ENCODE data around the gene FOXP1.

Gene FOXP1

DNA sequence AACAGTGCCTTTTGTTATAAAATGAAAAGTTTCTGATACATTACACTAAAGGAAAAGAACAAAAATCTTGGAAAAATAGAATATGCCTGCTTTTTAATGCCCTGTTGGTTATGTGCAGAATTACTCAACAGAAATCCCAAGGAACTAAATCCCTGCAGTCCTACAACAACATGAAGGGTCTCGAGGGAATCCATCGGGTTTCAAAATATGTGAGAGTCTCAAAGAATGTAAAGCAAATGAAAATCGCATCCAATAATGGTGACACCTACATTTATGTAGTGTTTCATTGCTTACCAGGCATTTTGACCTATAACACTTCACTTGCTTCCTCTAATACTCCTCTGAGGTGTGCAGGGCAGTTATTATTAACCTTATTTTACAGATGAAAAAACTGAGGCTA, 411.3 kb downstream of the FOXP1 start:
- no peaks in the 10 kb centered on the region for H4K20me1 ChIP-seq (ENCODE audit: low read depth, low read length)
- H3K4me3 ChIP-seq (ENCODE audit: insufficient read depth, low read length, poor library complexity, severe bottlenecking) = no peak overlapping the region
- no peaks in the 10 kb centered on the region for H3K79me2 ChIP-seq (ENCODE audit: insufficient read depth, low read length)

DNA sequence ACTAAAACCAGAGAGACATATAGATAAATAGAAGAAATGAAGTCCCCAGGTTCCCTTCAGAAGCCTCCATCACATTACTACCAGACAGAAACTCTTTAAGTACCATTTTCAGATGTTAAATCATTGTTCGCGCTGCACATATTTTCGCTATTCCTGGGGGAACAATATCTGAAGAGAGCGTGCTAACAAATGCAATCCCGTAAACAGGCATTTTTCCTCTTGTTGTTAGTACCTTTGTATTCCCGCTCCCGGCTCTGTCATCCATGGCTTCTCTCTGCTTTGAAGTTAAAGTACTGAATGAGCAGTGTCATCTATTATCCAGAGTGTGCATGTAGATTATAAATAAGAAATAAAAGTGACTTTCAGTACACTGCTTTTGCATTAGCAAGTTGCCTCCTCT, 412.3 kb downstream of the FOXP1 start:
- H3K9ac ChIP-seq (ENCODE audit: low read length) = no peak overlapping the region
- H3K27ac ChIP-seq (ENCODE audit: low read depth, low read length) = no peak overlapping the region
- H3F3A ChIP-seq (ENCODE audit: insufficient read depth) = no peaks in the 10 kb centered on the region
- H4K20me1 ChIP-seq (ENCODE audit: low read depth, low read length) = no peaks in the 10 kb centered on the region
- no peaks in the 10 kb centered on the region for H3K9me2 ChIP-seq (replicated peaks; ENCODE audit: insufficient read depth, low read length)
- no peaks in the 10 kb centered on the region for H3K36me3 ChIP-seq (ENCODE audit: low read length)
- no peaks in the 10 kb centered on the region for H3K9me3 ChIP-seq (ENCODE audit: insufficient read depth, low read length)
- H3K27me3 ChIP-seq (ENCODE audit: low read length) = 0 out of 2 replicates have a peak, but pooled peaks cover 5% of the 10 kb centered on the region
- H3K4me3 ChIP-seq (ENCODE audit: insufficient read depth, low read length, poor library complexity, severe bottlenecking) = no peak overlapping the region
- TF ChIP-seq, protein P1, sequence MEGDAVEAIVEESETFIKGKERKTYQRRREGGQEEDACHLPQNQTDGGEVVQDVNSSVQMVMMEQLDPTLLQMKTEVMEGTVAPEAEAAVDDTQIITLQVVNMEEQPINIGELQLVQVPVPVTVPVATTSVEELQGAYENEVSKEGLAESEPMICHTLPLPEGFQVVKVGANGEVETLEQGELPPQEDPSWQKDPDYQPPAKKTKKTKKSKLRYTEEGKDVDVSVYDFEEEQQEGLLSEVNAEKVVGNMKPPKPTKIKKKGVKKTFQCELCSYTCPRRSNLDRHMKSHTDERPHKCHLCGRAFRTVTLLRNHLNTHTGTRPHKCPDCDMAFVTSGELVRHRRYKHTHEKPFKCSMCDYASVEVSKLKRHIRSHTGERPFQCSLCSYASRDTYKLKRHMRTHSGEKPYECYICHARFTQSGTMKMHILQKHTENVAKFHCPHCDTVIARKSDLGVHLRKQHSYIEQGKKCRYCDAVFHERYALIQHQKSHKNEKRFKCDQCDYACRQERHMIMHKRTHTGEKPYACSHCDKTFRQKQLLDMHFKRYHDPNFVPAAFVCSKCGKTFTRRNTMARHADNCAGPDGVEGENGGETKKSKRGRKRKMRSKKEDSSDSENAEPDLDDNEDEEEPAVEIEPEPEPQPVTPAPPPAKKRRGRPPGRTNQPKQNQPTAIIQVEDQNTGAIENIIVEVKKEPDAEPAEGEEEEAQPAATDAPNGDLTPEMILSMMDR (IDR thresholded peaks at IDR 0.05; ENCODE audit: insufficient read depth, low read length, poor library complexity, severe bottlenecking) = no peak
- TF ChIP-seq EZH2phosphoT487 (conservative IDR thresholded peaks at IDR 0.05; ENCODE audit: low read length) = no peak
- H3K79me2 ChIP-seq (ENCODE audit: insufficient read depth, low read length) = no peaks in the 10 kb centered on the region
- no peak overlapping the region for H2AFZ ChIP-seq (ENCODE audit: low read depth, low read length, severe bottlenecking)
- H3K4me2 ChIP-seq (ENCODE audit: low read depth, low read length, poor library complexity, severe bottlenecking) = no peak overlapping the region

More for the DNA sequence above, 411.3 kb downstream of the FOXP1 start:
- no peak overlapping the region for H3K4me2 ChIP-seq (ENCODE audit: low read depth, low read length, poor library complexity, severe bottlenecking)
- H2AFZ ChIP-seq (ENCODE audit: low read depth, low read length, severe bottlenecking) = no peak overlapping the region
- H3K9ac ChIP-seq (ENCODE audit: low read length) = no peak overlapping the region
- H3K9me3 ChIP-seq (ENCODE audit: insufficient read depth, low read length) = no peaks in the 10 kb centered on the region
- TF ChIP-seq, protein P1 (IDR thresholded peaks at IDR 0.05; ENCODE audit: insufficient read depth, low read length, poor library complexity, severe bottlenecking) = no peak
- H3K27me3 ChIP-seq (ENCODE audit: low read length) = 0 out of 2 replicates have a peak, but pooled peaks cover 5% of the 10 kb centered on the region
- H3K36me3 ChIP-seq (ENCODE audit: low read length) = no peaks in the 10 kb centered on the region
- no peaks in the 10 kb centered on the region for H3K9me2 ChIP-seq (replicated peaks; ENCODE audit: insufficient read depth, low read length)
- no peak overlapping the region for H3K27ac ChIP-seq (ENCODE audit: low read depth, low read length)
- H3F3A ChIP-seq (ENCODE audit: insufficient read depth) = no peaks in the 10 kb centered on the region

DNA sequence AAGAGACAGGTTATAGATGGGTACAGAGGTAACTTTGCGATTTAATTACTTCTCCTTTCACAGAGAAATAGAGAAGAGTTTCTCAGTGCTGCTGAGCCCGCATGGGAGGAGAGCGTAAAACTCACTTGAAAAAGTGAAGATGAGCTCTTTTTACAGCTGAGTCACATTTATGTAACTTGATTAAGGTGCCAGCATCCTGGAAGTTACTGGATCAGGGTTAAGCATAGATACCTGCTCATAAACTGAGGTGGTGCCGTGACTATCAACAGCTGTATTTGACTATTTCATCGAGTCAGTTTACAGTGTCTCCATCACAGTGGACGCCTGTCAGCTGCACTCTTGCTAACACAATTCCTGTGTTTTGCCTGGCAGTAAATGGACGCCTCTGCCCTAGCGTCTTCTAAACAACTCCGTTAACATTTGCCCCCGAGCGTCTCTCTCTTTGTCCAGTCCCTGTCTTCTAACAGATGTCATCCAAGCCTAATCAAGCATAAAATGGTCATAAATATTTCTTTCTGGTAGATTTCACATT, 414.6 kb downstream of the FOXP1 start:
- no peak overlapping the region for H3K4me2 ChIP-seq (ENCODE audit: low read depth, low read length, poor library complexity, severe bottlenecking)
- TF ChIP-seq, protein P1 (IDR thresholded peaks at IDR 0.05; ENCODE audit: insufficient read depth, low read length, poor library complexity, severe bottlenecking) = no peak
- no peak for TF ChIP-seq EZH2phosphoT487 (conservative IDR thresholded peaks at IDR 0.05; ENCODE audit: low read length)
- H3K79me2 ChIP-seq (ENCODE audit: insufficient read depth, low read length) = no peaks in the 10 kb centered on the region
- no peaks in the 10 kb centered on the region for H3K9me3 ChIP-seq (ENCODE audit: insufficient read depth, low read length)
- H4K20me1 ChIP-seq (ENCODE audit: low read depth, low read length) = no peaks in the 10 kb centered on the region
- H3K9ac ChIP-seq (ENCODE audit: low read length) = no peak overlapping the region
- H3K9me2 ChIP-seq (replicated peaks; ENCODE audit: insufficient read depth, low read length) = no peaks in the 10 kb centered on the region
- H3F3A ChIP-seq (ENCODE audit: insufficient read depth) = no peaks in the 10 kb centered on the region
- H3K4me3 ChIP-seq (ENCODE audit: insufficient read depth, low read length, poor library complexity, severe bottlenecking) = no peak overlapping the region
- 0 out of 2 replicates have a peak, but pooled peaks cover 5% of the 10 kb centered on the region for H3K27me3 ChIP-seq (ENCODE audit: low read length)
- no peak overlapping the region for H3K27ac ChIP-seq (ENCODE audit: low read depth, low read length)
- no peaks in the 10 kb centered on the region for H3K36me3 ChIP-seq (ENCODE audit: low read length)
- no peak overlapping the region for H2AFZ ChIP-seq (ENCODE audit: low read depth, low read length, severe bottlenecking)

Data from SU-DHL-6 (cell line).